Gastroesophageal sphincter (tissue), 3 donors: ENCODE measurements around the gene JAML.

Source experiments
- EP300 ChIP-seq: sonication (generic); formaldehyde crosslinking; IDR thresholded peaks from one replicate; pipeline ENCODE4 v1.6.1; 2017; ENCODE audit warnings: antibody characterized with exemption, mild to moderate bottlenecking
- POLR2A ChIP-seq, 2 donors: fragments of 450-650 bp; IDR thresholded peaks; one replicate each; pipeline ENCODE4 v1.6.1; 2017; ENCODE audit warnings: antibody characterized with exemption in 2 of 2, mild to moderate bottlenecking in 2 of 2, moderate library complexity in 1 of 2
- POLR2AphosphoS5 ChIP-seq: sonication (generic); formaldehyde crosslinking; IDR thresholded peaks from one replicate; pipeline ENCODE4 v1.6.1; 2017; ENCODE audit warnings: antibody characterized with exemption
- TF ChIP-seq, protein P1 (sequence below), 4 experiments: fragments of 200-600 bp in 2 of 4; fragments of 450-650 bp in 2 of 4; sonication (generic) in 1 of 4; IDR thresholded peaks; one replicate each; pipeline ENCODE4 v1.5.1; 2017 to 2019; ENCODE audit warnings: antibody characterized with exemption in 4 of 4, mild to moderate bottlenecking in 2 of 4, moderate library complexity in 2 of 4

- TF ChIP-seq, protein P1, sequence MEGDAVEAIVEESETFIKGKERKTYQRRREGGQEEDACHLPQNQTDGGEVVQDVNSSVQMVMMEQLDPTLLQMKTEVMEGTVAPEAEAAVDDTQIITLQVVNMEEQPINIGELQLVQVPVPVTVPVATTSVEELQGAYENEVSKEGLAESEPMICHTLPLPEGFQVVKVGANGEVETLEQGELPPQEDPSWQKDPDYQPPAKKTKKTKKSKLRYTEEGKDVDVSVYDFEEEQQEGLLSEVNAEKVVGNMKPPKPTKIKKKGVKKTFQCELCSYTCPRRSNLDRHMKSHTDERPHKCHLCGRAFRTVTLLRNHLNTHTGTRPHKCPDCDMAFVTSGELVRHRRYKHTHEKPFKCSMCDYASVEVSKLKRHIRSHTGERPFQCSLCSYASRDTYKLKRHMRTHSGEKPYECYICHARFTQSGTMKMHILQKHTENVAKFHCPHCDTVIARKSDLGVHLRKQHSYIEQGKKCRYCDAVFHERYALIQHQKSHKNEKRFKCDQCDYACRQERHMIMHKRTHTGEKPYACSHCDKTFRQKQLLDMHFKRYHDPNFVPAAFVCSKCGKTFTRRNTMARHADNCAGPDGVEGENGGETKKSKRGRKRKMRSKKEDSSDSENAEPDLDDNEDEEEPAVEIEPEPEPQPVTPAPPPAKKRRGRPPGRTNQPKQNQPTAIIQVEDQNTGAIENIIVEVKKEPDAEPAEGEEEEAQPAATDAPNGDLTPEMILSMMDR (IDR thresholded peaks at IDR 0.05), result no peak
- no peak for TF ChIP-seq POLR2AphosphoS5
- TF ChIP-seq POLR2A (IDR thresholded peaks at IDR 0.05), result no peak
- TF ChIP-seq EP300, result no peak
These were observed 11.0 kb downstream of the JAML start for GRCh38 chr11:118213781-118214180.
